Duodenal mucosa (tissue), 2 donors: ENCODE results near the gene FUNDC2.
A peak's percentile ranks its signal among the peaks of the same experiment; 100 is the strongest.

ENCODE experiments used
- H3K27ac ChIP-seq: one replicate; pipeline ENCODE4 v1.7.0; 2013; ENCODE audit warnings: low read depth, low read length
- H3K27me3 ChIP-seq, 2 donors: one replicate each; pipeline ENCODE4 v1.7.0; 2013; ENCODE audit warnings: low read length in 2 of 2, control low read depth in 1 of 2; ENCODE audit not compliant: insufficient read depth in 2 of 2, control insufficient read depth in 1 of 2
- H3K36me3 ChIP-seq, 2 donors: one replicate each; pipeline ENCODE4 v1.7.0; 2013; ENCODE audit warnings: low read length in 2 of 2, control low read depth in 1 of 2; ENCODE audit not compliant: insufficient read depth in 2 of 2, control insufficient read depth in 1 of 2
- H3K4me1 ChIP-seq, 2 donors: one replicate each; pipeline ENCODE4 v1.7.0; 2013; ENCODE audit warnings: low read length in 2 of 2, control low read depth in 1 of 2; ENCODE audit not compliant: insufficient read depth in 2 of 2, control insufficient read depth in 1 of 2
- H3K4me3 ChIP-seq, 2 donors: one replicate each; pipeline ENCODE4 v1.7.0; 2013; ENCODE audit warnings: low read length in 2 of 2, low read depth in 1 of 2
- H3K9ac ChIP-seq, 2 donors: one replicate each; pipeline ENCODE4 v1.7.0; 2013; ENCODE audit warnings: low read length in 2 of 2, low read depth in 1 of 2
- H3K9me3 ChIP-seq, 2 donors: one replicate each; pipeline ENCODE4 v1.7.0; 2013; ENCODE audit warnings: low read length in 2 of 2, control low read depth in 1 of 2; ENCODE audit not compliant: control insufficient read depth in 1 of 2

FUNDC2 gene

GRCh38 chrX:155048977-155049619 lies 22.5 kb downstream of the FUNDC2 start:
- H3K4me3 ChIP-seq, result no peak overlapping the region
- no peak overlapping the region for H3K27ac ChIP-seq
- no peak overlapping the region for H3K9ac ChIP-seq
- no peaks in the 10 kb centered on the region for H3K9me3 ChIP-seq
- peaks cover 10 to 17% of the 10 kb centered on the region in 2 donors for H3K36me3 ChIP-seq
- H3K27me3 ChIP-seq, result no peaks in the 10 kb centered on the region
- H3K4me1 ChIP-seq, result no peaks in the 10 kb centered on the region

GRCh38 chrX:155052738-155053498 lies 26.3 kb downstream of the FUNDC2 start:
- H3K4me1 ChIP-seq, result peaks cover 5 to 7% of the 10 kb centered on the region in 2 donors
- no peak overlapping the region for H3K4me3 ChIP-seq
- peaks cover 10 to 12% of the 10 kb centered on the region in 2 donors for H3K36me3 ChIP-seq
- H3K9me3 ChIP-seq, result no peaks in the 10 kb centered on the region
- no peaks in the 10 kb centered on the region for H3K27me3 ChIP-seq
- H3K27ac ChIP-seq, result no peak overlapping the region
- no peak overlapping the region for H3K9ac ChIP-seq

GRCh38 chrX:155053656-155054055 lies 27.0 kb downstream of the FUNDC2 start:
- Histone ChIP-seq H3K9ac (no peak overlapping the region), H3K27ac (no peak overlapping the region), H3K4me3 (no peak overlapping the region), H3K4me1 (peaks cover 5 to 7% of the 10 kb centered on the region in 2 donors), H3K9me3 (no peaks in the 10 kb centered on the region), H3K27me3 (no peaks in the 10 kb centered on the region), H3K36me3 (peaks cover 10 to 12% of the 10 kb centered on the region in 2 donors)

DNA sequence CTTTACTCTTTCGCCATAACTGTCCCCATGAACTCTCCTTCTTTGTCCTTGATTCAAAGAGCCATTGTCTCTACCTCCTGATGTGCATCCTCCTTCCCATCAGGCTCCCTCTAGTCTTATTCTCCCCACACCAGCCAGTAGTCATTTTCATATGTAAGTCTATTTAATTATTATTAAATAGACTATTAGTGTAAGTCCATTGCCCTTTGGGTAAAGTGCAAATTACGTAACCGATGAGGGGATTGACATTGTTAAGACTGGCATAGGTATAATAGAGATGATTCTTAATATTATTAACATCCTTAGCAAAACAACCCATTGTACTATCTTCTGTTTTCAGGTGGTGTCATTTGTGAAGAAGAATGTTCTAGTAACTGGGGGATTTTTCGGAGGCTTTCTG lies 27.6 kb downstream of the FUNDC2 start:
- no peak overlapping the region for H3K4me3 ChIP-seq
- H3K9me3 ChIP-seq, result no peaks in the 10 kb centered on the region
- H3K36me3 ChIP-seq, result peaks cover 10 to 12% of the 10 kb centered on the region in 2 donors
- H3K27ac ChIP-seq, result no peak overlapping the region
- peaks cover 5 to 7% of the 10 kb centered on the region in 2 donors for H3K4me1 ChIP-seq
- H3K9ac ChIP-seq, result no peak overlapping the region
- no peaks in the 10 kb centered on the region for H3K27me3 ChIP-seq

- H3K27ac ChIP-seq, result no peak overlapping the region
- H3K9ac ChIP-seq, result no peak overlapping the region
- no peaks in the 10 kb centered on the region for H3K27me3 ChIP-seq
- H3K4me3 ChIP-seq, result no peak overlapping the region
- no peaks in the 10 kb centered on the region for H3K9me3 ChIP-seq
- H3K4me1 ChIP-seq, result peaks cover 5 to 7% of the 10 kb centered on the region in 2 donors
- H3K36me3 ChIP-seq, result peaks cover 10 to 15% of the 10 kb centered on the region in 2 donors
These were observed 28.9 kb downstream of the FUNDC2 start for GRCh38 chrX:155055494-155055893.

DNA sequence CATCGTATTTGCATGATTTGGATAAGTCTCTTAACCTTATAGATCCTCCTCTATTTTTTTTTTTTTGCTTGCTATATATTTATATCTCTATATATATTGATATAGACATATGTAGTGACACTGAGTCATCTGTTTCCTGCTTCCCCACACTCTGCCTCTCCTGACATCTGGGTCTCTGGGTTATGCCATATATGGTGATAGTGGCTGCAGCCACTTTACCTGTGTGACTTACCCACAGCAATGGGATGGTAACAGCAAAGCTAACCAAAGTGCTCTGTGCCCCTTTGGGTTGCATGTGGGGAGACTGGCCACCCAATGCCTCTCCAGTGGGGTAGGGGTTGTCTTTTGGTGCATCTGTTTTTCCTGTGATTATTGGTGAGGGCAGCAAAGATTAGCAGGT lies 29.8 kb downstream of the FUNDC2 start:
- no peaks in the 10 kb centered on the region for H3K27me3 ChIP-seq
- peaks cover 5 to 7% of the 10 kb centered on the region in 2 donors for H3K4me1 ChIP-seq
- H3K9ac ChIP-seq, result no peak overlapping the region
- H3K4me3 ChIP-seq, result no peak overlapping the region
- peaks cover 10 to 14% of the 10 kb centered on the region in 2 donors for H3K36me3 ChIP-seq
- no peak overlapping the region for H3K27ac ChIP-seq
- H3K9me3 ChIP-seq, result no peaks in the 10 kb centered on the region

DNA sequence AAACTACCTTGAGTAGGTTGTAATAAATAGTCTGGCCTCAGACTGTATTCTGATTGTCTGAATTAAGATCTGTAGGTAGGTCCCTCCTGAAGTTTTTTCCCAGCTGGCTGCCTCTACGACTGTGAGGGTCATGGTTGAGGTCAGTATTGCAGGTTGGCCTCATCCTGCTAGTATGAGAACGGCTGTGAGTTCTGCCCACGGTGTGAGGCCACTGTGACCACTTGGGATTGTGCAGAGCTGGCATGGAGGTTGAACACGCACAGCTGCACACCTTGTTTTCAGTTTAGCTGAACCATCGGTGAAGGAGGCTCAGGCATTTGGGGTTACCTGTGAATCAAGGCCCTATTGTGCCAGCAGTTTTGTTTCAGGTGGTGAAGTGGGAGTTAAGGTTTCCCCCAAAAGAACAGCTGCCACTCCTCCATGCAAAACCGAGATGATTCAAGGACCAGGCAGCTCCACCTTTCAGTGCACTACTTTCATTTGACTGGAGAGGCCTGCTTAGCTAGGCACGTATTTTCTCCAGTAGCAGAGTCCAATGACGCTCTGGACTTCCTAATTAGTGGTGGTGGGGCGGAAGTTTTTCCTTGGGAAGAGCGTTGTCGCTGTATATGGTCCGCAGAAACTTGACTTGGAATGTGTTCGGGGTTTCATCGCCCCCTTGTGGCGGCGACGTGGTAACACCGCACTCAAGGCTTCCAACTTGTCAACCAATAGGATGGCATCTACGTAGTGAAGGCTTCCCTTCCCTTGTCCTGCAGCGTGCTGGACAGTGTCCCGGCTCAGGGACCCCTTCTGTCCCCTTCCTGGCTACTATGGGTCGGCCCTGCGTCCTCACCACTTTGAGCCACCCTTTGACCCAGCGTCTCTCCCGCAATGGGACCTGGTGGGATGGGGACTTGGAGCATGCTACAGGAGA lies 30.5 kb downstream of the FUNDC2 start:
- Histone ChIP-seq H3K27ac (peak overlapping the region; percentile 59), H3K27me3 (no peaks in the 10 kb centered on the region), H3K9ac (peak overlapping the region; percentile 25 to 51), H3K4me1 (peaks cover 5 to 7% of the 10 kb centered on the region in 2 donors), H3K36me3 (peaks cover 6 to 12% of the 10 kb centered on the region in 2 donors), H3K9me3 (no peaks in the 10 kb centered on the region), H3K4me3 (peak overlapping the region; percentile 38 to 43)

- peaks cover 4 to 5% of the 10 kb centered on the region in 2 donors for H3K4me1 ChIP-seq
- no peak overlapping the region for H3K9ac ChIP-seq
- no peak overlapping the region for H3K4me3 ChIP-seq
- H3K36me3 ChIP-seq, result peaks cover 0 to 9% of the 10 kb centered on the region in 2 donors
- no peaks in the 10 kb centered on the region for H3K27me3 ChIP-seq
- no peaks in the 10 kb centered on the region for H3K9me3 ChIP-seq
- no peak overlapping the region for H3K27ac ChIP-seq
These were observed 35.1 kb downstream of the FUNDC2 start for GRCh38 chrX:155061760-155062159.

- H3K9ac ChIP-seq, result no peak overlapping the region
- H3K27me3 ChIP-seq, result no peaks in the 10 kb centered on the region
- peaks cover 4 to 5% of the 10 kb centered on the region in 2 donors for H3K4me1 ChIP-seq
- peaks cover 0 to 6% of the 10 kb centered on the region in 2 donors for H3K36me3 ChIP-seq
- no peak overlapping the region for H3K4me3 ChIP-seq
- H3K27ac ChIP-seq, result no peak overlapping the region
- no peaks in the 10 kb centered on the region for H3K9me3 ChIP-seq
These were observed 38.5 kb downstream of the FUNDC2 start for GRCh38 chrX:155065035-155065734.
